ENCODE results near the gene MGAT3. TPM values are rescaled to one million over a fixed set of nuclear protein-coding genes. Genes with fewer than 3 reads are reported as not detected.

MGAT3 gene
- total RNA-seq, 1 experiment from 2014 or later = 5.0 TPM

- Histone ChIP-seq H2AFZ (ENCODE audit: low read length) (no peak overlapping the region), H3K23me2 (ENCODE audit: insufficient read length, low read depth, low read length, poor library complexity, severe bottlenecking) (peaks cover 8% of the 10 kb centered on the region), H3K4ac (ENCODE audit: low read depth, low read length) (no peak overlapping the region), H3K79me2 (ENCODE audit: insufficient read depth, low read length) (no peaks in the 10 kb centered on the region), H2BK20ac (ENCODE audit: low read depth, low read length, poor library complexity, severe bottlenecking) (no peak overlapping the region), H2AK5ac (ENCODE audit: insufficient read length, low read length) (no peak overlapping the region), H3K4me1 (ENCODE audit: insufficient read depth, low read length) (no peaks in the 10 kb centered on the region; the same call in 1 of the 2 replicates), H3K9me3 (ENCODE audit: control insufficient read depth, low read depth, low read length) (no peaks in the 10 kb centered on the region), H3K27me3 (ENCODE audit: insufficient read depth, low read length) (peaks cover 13% of the 10 kb centered on the region), H3K56ac (ENCODE audit: insufficient read length, low read depth, low read length) (no peak overlapping the region), H4K8ac (replicated peaks; ENCODE audit: insufficient read length, low read depth, low read length) (no peak overlapping the region), H3K9ac (ENCODE audit: extremely low read depth, insufficient read length, low read length) (no peak overlapping the region), H3T11ph (ENCODE audit: low read length) (no peak overlapping the region), H4K91ac (ENCODE audit: insufficient read length, low read depth, low read length) (no peak overlapping the region), H2BK15ac (ENCODE audit: low read depth, low read length) (no peak overlapping the region), H3K79me1 (ENCODE audit: insufficient read depth, low read depth, low read length, poor library complexity, severe bottlenecking) (no peaks in the 10 kb centered on the region), H2BK5ac (ENCODE audit: insufficient read length, low read length) (no peak overlapping the region), H4K20me1 (ENCODE audit: control insufficient read depth, insufficient read depth, insufficient read length) (peaks cover 5% of the 10 kb centered on the region), H3K14ac (ENCODE audit: insufficient read depth, low read length) (no peak overlapping the region), H3K18ac (ENCODE audit: insufficient read length, low read depth, low read length) (no peak overlapping the region), H3K4me2 (ENCODE audit: insufficient read depth, insufficient read length, low read length) (peak overlapping the region; percentile 68), H3K27ac (ENCODE audit: insufficient read length, low read depth, low read length) (no peak overlapping the region), H2BK12ac (ENCODE audit: insufficient read length, low read depth, low read length) (no peak overlapping the region), H2BK120ac (ENCODE audit: low read depth, low read length, poor library complexity, severe bottlenecking) (no peak overlapping the region), H3K23ac (ENCODE audit: insufficient read length, low read depth, low read length) (no peak overlapping the region), H4K5ac (ENCODE audit: insufficient read length, low read depth, low read length) (no peak overlapping the region)
- Mint-ChIP-seq H3K4me3 (peak overlapping the region; percentile 87 to 98), H3K9me3 (no peaks in the 10 kb centered on the region), H3K27me3 (ENCODE audit: low read depth) (peaks cover 88% of the 10 kb centered on the region), H3K4me1 (peaks cover 10 to 14% of the 10 kb centered on the region in 2 experiments), H3K36me3 (ENCODE audit: insufficient read depth in 1 of 3, low read depth in 3 of 3) (peaks cover 26 to 34% (median 30%) of the 10 kb centered on the region in 3 experiments; a peak in 6 of 7 replicates), H3K27ac (no peak overlapping the region)
- no peak for TF ChIP-seq CTCF (conservative IDR thresholded peaks at IDR 0.05)
- WGBS (ENCODE audit: extremely low coverage, insufficient read length, low lambda C conversion rate) = no CpG with 5 or more reads among the region's 13 CpGs
- no peak for DNase-seq
Observed at GRCh38 chr22:39501644-39502108, 44.9 kb downstream of the MGAT3 start.

Measured in H9 (cell line).